HepG2 (cell line): Measurements from ENCODE around the gene MAP3K14. TPM values are rescaled to one million over a fixed set of nuclear protein-coding genes. Genes with fewer than 3 reads are reported as not detected.
A peak's percentile ranks its signal among the peaks of the same experiment; 100 is the strongest.

Experiments used
- ATAC-seq: fragments of 200-7000 bp; cut with Tn5 transposase; 3 replicates; pipeline ENCODE4 v1.9.1; 2020; ENCODE audit warnings: mild to moderate bottlenecking, moderate library complexity
- BruUV-seq: library from RNA; stranded (reverse); fragments of 400-500 nt; replicated peaks from 2 replicates; lab custom pipeline; 2021; lab: Mats Ljungman, UMichigan
- CTCF ChIA-PET: fragments of 300-600 bp; formaldehyde crosslinking; extraction: SDS; loops from one replicate; lab custom pipeline; 2021; ENCODE audit warnings: low total read pairs, inconsistent platforms, low intra/inter-chr PET ratio; lab: Yijun Ruan, JAX
- POLR2A ChIA-PET: fragments of 350-600 bp; sonication (Branson Sonifier 250); formaldehyde crosslinking; loops from one replicate; lab custom pipeline; 2020; ENCODE audit warnings: antibody characterized with exemption, inconsistent platforms; lab: Yijun Ruan, JAX
- DNase-seq: peaks from one replicate; pipeline ENCODE4 v3.0.0-alpha.2; 2015; ENCODE audit warnings: low spot score
- FAIRE-seq: peaks from 3 replicates; lab custom pipeline; 2011; peaks lifted over from hg19 to GRCh38; lab: Jason Lieb, UNC
- H2AFZ ChIP-seq: one replicate; pipeline ENCODE4 v1.6.1; 2011; ENCODE audit warnings: low read length, inconsistent platforms
- H3K27ac ChIP-seq: fragments of 300-600 bp; 3 replicates; pipeline ENCODE4 v1.8.0; 2011; ENCODE audit warnings: mixed run types, mild to moderate bottlenecking, mixed read lengths, low read length, inconsistent platforms; ENCODE audit not compliant: insufficient read depth; ENCODE audit errors: extremely low read length
- H3K27me3 ChIP-seq, 2 experiments: fragments of 200-600 bp in 1 of 2; 2 replicates in 1 of 2; 3 replicates in 1 of 2; pipeline versions ENCODE4 v1.6.0 to v1.8.0; 2011; ENCODE audit warnings: low read length in 2 of 2, mild to moderate bottlenecking in 2 of 2, moderate library complexity in 2 of 2, inconsistent platforms in 1 of 2; ENCODE audit not compliant: insufficient read depth in 2 of 2, control insufficient read depth in 1 of 2
- H3K36me3 ChIP-seq, 2 experiments: fragments of 200-600 bp in 1 of 2; replicated peaks in 1 of 2; 2 replicates in 1 of 2; 3 replicates in 1 of 2; pipeline versions ENCODE4 v1.5.1 to v1.8.0; 2011; ENCODE audit warnings: low read length in 2 of 2, inconsistent platforms in 1 of 2; ENCODE audit not compliant: insufficient read depth in 2 of 2, control insufficient read depth in 1 of 2
- H3K4me1 ChIP-seq: 2 replicates; pipeline ENCODE4 v1.5.1; 2012; ENCODE audit warnings: low read length, inconsistent platforms; ENCODE audit not compliant: insufficient read depth
- H3K4me2 ChIP-seq: 2 replicates; pipeline ENCODE4 v1.6.0; 2011; ENCODE audit warnings: low read depth, low read length, inconsistent platforms
- H3K4me3 ChIP-seq, 3 experiments: fragments of 200-600 bp in 1 of 3; sonication (generic), shearing (Covaris generic) in 1 of 3; replicated peaks in 1 of 3; 2 replicates each; pipeline ENCODE4 v1.5.1; 2011 to 2016; ENCODE audit warnings: low read length in 3 of 3, inconsistent platforms in 2 of 3, low read depth in 2 of 3, mild to moderate bottlenecking in 2 of 3, control low read depth in 1 of 3, mixed read lengths in 1 of 3; ENCODE audit not compliant: insufficient read depth in 1 of 3
- H3K79me2 ChIP-seq: one replicate; pipeline ENCODE4 v1.6.1; 2011; ENCODE audit warnings: low read length, inconsistent platforms; ENCODE audit not compliant: insufficient read depth
- H3K9ac ChIP-seq: 2 replicates; pipeline ENCODE4 v1.6.0; 2011; ENCODE audit warnings: mild to moderate bottlenecking, low read depth, low read length, inconsistent platforms; ENCODE audit not compliant: insufficient read depth
- H3K9me3 ChIP-seq: 2 replicates; pipeline ENCODE4 v1.5.1; 2012; ENCODE audit warnings: mild to moderate bottlenecking, low read length
- H4K20me1 ChIP-seq: 2 replicates; pipeline ENCODE4 v1.6.0; 2011; ENCODE audit warnings: inconsistent platforms, mild to moderate bottlenecking, low read length, moderate library complexity; ENCODE audit not compliant: insufficient read depth
- PHF21A ChIP-seq: sonication (generic); formaldehyde crosslinking; IDR thresholded peaks from 2 replicates; pipeline ENCODE4 v1.5.0; 2020; ENCODE audit warnings: mild to moderate bottlenecking, missing genetic modification reagents
- PRPF4 ChIP-seq: fragments of 200-400 bp; formaldehyde crosslinking; IDR thresholded peaks from 2 replicates; pipeline ENCODE4 v1.6.1; 2016; ENCODE audit warnings: low read length, low read depth; ENCODE audit not compliant: poor library complexity, severe bottlenecking
- RFX5 ChIP-seq: IDR thresholded peaks from 2 replicates; pipeline ENCODE4 v1.6.1; 2011; ENCODE audit warnings: low read depth, low read length, improper control_type of control experiment
- RXRA ChIP-seq: sonication (generic); formaldehyde crosslinking; IDR thresholded peaks from 2 replicates; pipeline ENCODE4 v1.5.1; 2020; ENCODE audit warnings: missing genetic modification reagents
- TEAD3 ChIP-seq: optimal IDR thresholded peaks from 2 replicates; pipeline ENCODE3; 2016; ENCODE audit warnings: borderline replicate concordance
- ZSCAN21 ChIP-seq: sonication (generic); formaldehyde crosslinking; IDR thresholded peaks from 2 replicates; pipeline ENCODE4 v1.8.0; 2022; ENCODE audit warnings: mild to moderate bottlenecking, missing genetic modification reagents, moderate library complexity, borderline replicate concordance
- WGBS: methylation state at CpG from one replicate; pipeline ENCODE4 v1.1.6; 2017; ENCODE audit warnings: low lambda C conversion rate; 5-methylcytosine and 5-hydroxymethylcytosine counted together
- in situ Hi-C: cut with HindIII; loops from 2 replicates; pipeline ENCODE4 v1.10.0; 2017; ENCODE audit warnings: low pct_unique_long_range_greater_than_20kb; ENCODE audit not compliant: extremely low pct_ligation_motif_present
- intact Hi-C: fragments of 100-400 bp; cut with micrococcal nuclease; formaldehyde crosslinking; loops from one replicate; pipeline ENCODE4 v1.10.0; 2022; ENCODE audit not compliant: unreplicated experiment
- polyA plus RNA-seq, 8 experiments: library from polyadenylated mRNA; depleted of rRNA in 3 of 8; stranded (reverse) in 7 of 8; unstranded in 1 of 8; fragments of >200 nt; fragmentation: Illumina TruSeq in 4 of 8; extraction: Trizol in 4 of 8; gene quantifications; 2 replicates each; pipeline versions ENCODE4 v1.2.1 to v1.2.3, GENCODE V29; 2011 to 2016; ENCODE audit warnings: low read depth in 4 of 8, missing spikeins in 1 of 8, mixed read lengths in 1 of 8; ENCODE audit not compliant: insufficient read depth in 1 of 8
- total RNA-seq, 5 experiments: library from RNA; depleted of rRNA; stranded (reverse); fragments of >200 nt; fragmentation: Illumina TruSeq; extraction: Trizol; gene quantifications; 2 replicates each; pipeline ENCODE4 v1.2.3, GENCODE V29; 2016; ENCODE audit warnings: low read depth in 1 of 5

Gene MAP3K14
- total and polyA plus RNA-seq, 2 of the 13 experiments (the other 11 are each of a cell fraction or from before 2014, with no cell fraction given): 2.6 TPM

- CTCF ChIA-PET: no interaction called here
Measured at GRCh38 chr17:45314741-45315647, 1.8 kb downstream of the MAP3K14 start.

GRCh38 chr17:45313996-45314740, 2.7 kb downstream of the MAP3K14 start:
- ATAC-seq (no peak), FAIRE-seq (no peak)
- peaks cover 0 to 9% of the 10 kb centered on the region in 2 experiments; a peak in 1 of 5 replicates for H3K27me3 ChIP-seq
- H3K9ac ChIP-seq: peak overlapping the region; percentile 9; the same call in 1 of the 2 replicates
- peaks cover 57% of the 10 kb centered on the region for H3K79me2 ChIP-seq
- POLR2A ChIA-PET: interaction anchor here (0.6 to 4.6 kb wide), 2 partner anchors 57 to 1244 kb away, joined by 5 to 28 read pairs; no protein-coding TSS in a partner anchor
- intact Hi-C loops: loop anchor here (2.0 to 5.0 kb wide), 3 partner anchors 37 to 71 kb away; no protein-coding TSS in a partner anchor
- no peak overlapping the region for H2AFZ ChIP-seq
- 88% methylated on average over 7 of the region's 7 CpGs for WGBS
- no TSS peak for BruUV-seq
- H3K36me3 ChIP-seq: no peaks in the 10 kb centered on the region
- TF ChIP-seq RXRA (CRISPR knock-in tag): no peak
- peak; percentile 24 for TF ChIP-seq PRPF4
- no peak for TF ChIP-seq ZSCAN21 (CRISPR knock-in tag)
- TF ChIP-seq RFX5: no peak
- TF ChIP-seq, all 625 proteins: peak for 1
- H3K4me3 ChIP-seq: peak overlapping the region in 1 of 3 experiments; percentile 4; a peak in 1 of 6 replicates
- no peaks in the 10 kb centered on the region for H4K20me1 ChIP-seq
- H3K4me1 ChIP-seq: peaks cover 75% of the 10 kb centered on the region
- H3K27ac ChIP-seq: peak overlapping the region; percentile 9
- DNase-seq: no peak
- in situ Hi-C loops: no loop called here
- H3K4me2 ChIP-seq: peak overlapping the region; percentile 94
- no peaks in the 10 kb centered on the region for H3K9me3 ChIP-seq
- CTCF ChIA-PET: no interaction called here

More at GRCh38 chr17:45314741-45315647, 1.8 kb downstream of the MAP3K14 start:
- no peak for TF ChIP-seq TEAD3 (CRISPR knock-in tag)
- 0 out of 2 replicates have a peak, but pooled peaks have one; percentile 22 for TF ChIP-seq PHF21A (CRISPR knock-in tag)
- TF ChIP-seq, all 625 proteins: peak for 1
- Histone ChIP-seq H3K4me2 (peak overlapping the region; percentile 94), H2AFZ (no peak overlapping the region), H3K9me3 (no peaks in the 10 kb centered on the region), H3K79me2 (peaks cover 52% of the 10 kb centered on the region), H4K20me1 (no peaks in the 10 kb centered on the region), H3K9ac (peak overlapping the region; percentile 87; the same call in 1 of the 2 replicates), H3K36me3 (no peaks in the 10 kb centered on the region), H3K4me1 (peaks cover 80% of the 10 kb centered on the region), H3K27ac (no peak overlapping the region), H3K27me3 (peaks cover 0 to 17% of the 10 kb centered on the region in 2 experiments; a peak in 1 of 5 replicates), H3K4me3 (peak overlapping the region; percentile 77 to 90 (median 86); a peak in 4 of 6 replicates)
- POLR2A ChIA-PET: interaction anchor here (0.6 to 4.6 kb wide), 3 partner anchors 21 to 1245 kb away, joined by 5 to 28 read pairs (median 16); no protein-coding TSS in a partner anchor
- DNase-seq (no peak), FAIRE-seq (no peak), ATAC-seq (no peak)
- BruUV-seq: no TSS peak
- WGBS: 72% methylated on average over 11 of the region's 11 CpGs
- in situ Hi-C loops: no loop called here
- intact Hi-C loops: loop anchor here (5.0 kb wide), 1 partner anchor 57 kb away; no protein-coding TSS in a partner anchor
